Measurements from ENCODE around the gene ARID1B.
A peak's percentile ranks its signal among the peaks of the same experiment; 100 is the strongest.

- TF ChIP-seq POLR2AphosphoS5 (IDR thresholded peaks at IDR 0.05) (no peak), EP300 (IDR thresholded peaks at IDR 0.05; ENCODE audit: low read depth) (no peak), CTCF (IDR thresholded peaks at IDR 0.05) (peak in 3 of 5 experiments; percentile 8 to 26 (median 9))
Measured at GRCh38 chr6:156774863-156775405, 2.2 kb upstream of the ARID1B start.

Data from transverse colon (tissue), 4 donors.